ENCODE results near the gene GPR39. TPM values are rescaled to one million over a fixed set of nuclear protein-coding genes. Genes with fewer than 3 reads are reported as not detected.

GPR39 gene
- total RNA-seq, 3 donors from 2014 or later (not counting 1 experiment from before 2014, with no cell fraction given): not detected

- Mint-ChIP-seq H3K9me3 (peaks cover 0 to 8% of the 10 kb centered on the region in 2 donors), H3K27ac (no peak overlapping the region), H3K4me3 (no peak overlapping the region), H3K4me1 (no peaks in the 10 kb centered on the region), H3K36me3 (no peaks in the 10 kb centered on the region), H3K27me3 (ENCODE audit: low read depth in 2 of 2) (peaks cover 0 to 6% of the 10 kb centered on the region in 2 donors)
- Histone ChIP-seq H3K9me3 (ENCODE audit: control insufficient read depth, insufficient read depth, low read length) (no peaks in the 10 kb centered on the region), H3K36me3 (ENCODE audit: control insufficient read depth, insufficient read depth, low read length) (no peaks in the 10 kb centered on the region), H3K4me3 (ENCODE audit: low read length) (no peak overlapping the region), H3K4me1 (ENCODE audit: control insufficient read depth, insufficient read depth, low read length) (no peaks in the 10 kb centered on the region), H3K27me3 (ENCODE audit: control insufficient read depth, insufficient read depth, low read length) (peaks cover 5% of the 10 kb centered on the region), H3K27ac (ENCODE audit: low read length) (no peak overlapping the region)
- DNase-seq: no peak
- no peak for TF ChIP-seq CTCF (IDR thresholded peaks at IDR 0.05)
- intact Hi-C loops (cut with micrococcal nuclease): no loop called here
- no peak for ATAC-seq
- 67% methylated on average over 9 of the region's 9 CpGs for WGBS (ENCODE audit: insufficient coverage)
These were observed 1.2 kb upstream of the GPR39 start for GRCh38 chr2:132415256-132415914.

GRCh38 chr2:132415915-132416722 lies 486 bp upstream of the GPR39 start:
- peaks cover 0 to 6% of the 10 kb centered on the region in 2 donors for H3K27me3 Mint-ChIP-seq (ENCODE audit: low read depth in 2 of 2)
- TF ChIP-seq CTCF (IDR thresholded peaks at IDR 0.05): no peak
- peaks cover 5% of the 10 kb centered on the region for H3K27me3 ChIP-seq (ENCODE audit: control insufficient read depth, insufficient read depth, low read length)
- no peaks in the 10 kb centered on the region for H3K36me3 ChIP-seq (ENCODE audit: control insufficient read depth, insufficient read depth, low read length)
- no peaks in the 10 kb centered on the region for H3K36me3 Mint-ChIP-seq
- ATAC-seq: no peak
- 6% methylated on average over 60 of the region's 60 CpGs for WGBS (ENCODE audit: insufficient coverage)
- H3K4me1 ChIP-seq (ENCODE audit: control insufficient read depth, insufficient read depth, low read length): no peaks in the 10 kb centered on the region
- H3K4me3 Mint-ChIP-seq: no peak overlapping the region
- no peak overlapping the region for H3K27ac Mint-ChIP-seq
- peaks cover 0 to 6% of the 10 kb centered on the region in 2 donors for H3K9me3 Mint-ChIP-seq
- H3K4me1 Mint-ChIP-seq: no peaks in the 10 kb centered on the region
- H3K27ac ChIP-seq (ENCODE audit: low read length): no peak overlapping the region
- DNase-seq: no peak
- intact Hi-C loops (cut with micrococcal nuclease): no loop called here
- H3K9me3 ChIP-seq (ENCODE audit: control insufficient read depth, insufficient read depth, low read length): no peaks in the 10 kb centered on the region
- no peak overlapping the region for H3K4me3 ChIP-seq (ENCODE audit: low read length)

- Mint-ChIP-seq H3K9me3 (peaks cover 3 to 9% of the 10 kb centered on the region in 2 donors), H3K27ac (no peak overlapping the region), H3K4me1 (no peaks in the 10 kb centered on the region), H3K36me3 (no peaks in the 10 kb centered on the region), H3K27me3 (ENCODE audit: low read depth in 2 of 2) (peaks cover 0 to 6% of the 10 kb centered on the region in 2 donors), H3K4me3 (no peak overlapping the region)
- no peak for TF ChIP-seq CTCF (IDR thresholded peaks at IDR 0.05)
- Histone ChIP-seq H3K27me3 (ENCODE audit: control insufficient read depth, insufficient read depth, low read length) (peaks cover 5% of the 10 kb centered on the region), H3K4me3 (ENCODE audit: low read length) (no peak overlapping the region), H3K9me3 (ENCODE audit: control insufficient read depth, insufficient read depth, low read length) (no peaks in the 10 kb centered on the region), H3K27ac (ENCODE audit: low read length) (no peak overlapping the region), H3K36me3 (ENCODE audit: control insufficient read depth, insufficient read depth, low read length) (no peaks in the 10 kb centered on the region), H3K4me1 (ENCODE audit: control insufficient read depth, insufficient read depth, low read length) (no peaks in the 10 kb centered on the region)
- ATAC-seq (no peak), DNase-seq (no peak)
- intact Hi-C loops (cut with micrococcal nuclease): no loop called here
- 94% methylated on average over 30 of the region's 30 CpGs for WGBS (ENCODE audit: insufficient coverage)
These were observed 928 bp downstream of the GPR39 start for GRCh38 chr2:132417430-132418035.

Measured in natural killer cell (primary cell).